OCI-LY7 (cell line): ENCODE measurements around the gene PDYN. TPM values are rescaled to one million over a fixed set of nuclear protein-coding genes. Genes with fewer than 3 reads are reported as not detected.

ENCODE experiments used
- BruUV-seq: library from RNA; stranded (reverse); fragments of 400-500 nt; replicated peaks from 2 replicates; lab custom pipeline; 2021; lab: Mats Ljungman, UMichigan
- CTCF ChIA-PET: fragments of 300-600 bp; sonication (Branson Sonifier 250); formaldehyde crosslinking; loops from one replicate; lab custom pipeline; 2022; ENCODE audit warnings: antibody characterized with exemption; ENCODE audit not compliant: unreplicated experiment; lab: Charles Lee
- POLR2A ChIA-PET: fragments of 300-600 bp; sonication (Branson Sonifier 250); formaldehyde crosslinking; loops from one replicate; lab custom pipeline; 2022; ENCODE audit warnings: antibody characterized with exemption; lab: Charles Lee
- DNase-seq: peaks from one replicate; pipeline ENCODE4 v3.0.0-alpha.2; 2015; ENCODE audit warnings: low spot score
- H2AFZ ChIP-seq: fragments of 200-600 bp; sonication (generic), shearing (Covaris generic); 2 replicates; pipeline ENCODE4 v1.6.1; 2014; ENCODE audit warnings: mild to moderate bottlenecking, antibody characterized with exemption, low read length, moderate library complexity
- H3K27ac ChIP-seq: fragments of 200-600 bp; sonication (generic); 2 replicates; pipeline ENCODE4 v1.5.1; 2014; ENCODE audit warnings: mixed run types, low read depth, mild to moderate bottlenecking, moderate library complexity, low read length, inconsistent platforms; ENCODE audit not compliant: poor library complexity, severe bottlenecking
- H3K36me3 ChIP-seq: fragments of 200-600 bp; sonication (generic); 2 replicates; pipeline ENCODE4 v1.6.1; 2014; ENCODE audit warnings: mild to moderate bottlenecking, antibody characterized with exemption, low read length, moderate library complexity, mixed read lengths; ENCODE audit not compliant: insufficient read depth
- H3K4me1 ChIP-seq: fragments of 200-600 bp; sonication (generic); 2 replicates; pipeline ENCODE4 v1.5.1; 2014; ENCODE audit warnings: mild to moderate bottlenecking, low read length; ENCODE audit not compliant: insufficient read depth, poor library complexity, severe bottlenecking
- H3K4me2 ChIP-seq: fragments of 200-600 bp; sonication (generic); 2 replicates; pipeline ENCODE4 v1.6.1; 2014; ENCODE audit warnings: mild to moderate bottlenecking, low read length
- H3K4me3 ChIP-seq: fragments of 200-600 bp; sonication (generic); 2 replicates; pipeline ENCODE4 v1.5.1; 2014; ENCODE audit warnings: mild to moderate bottlenecking, low read depth, low read length; ENCODE audit not compliant: poor library complexity, severe bottlenecking
- H3K79me2 ChIP-seq: fragments of 200-600 bp; sonication (generic); 2 replicates; pipeline ENCODE4 v1.6.1; 2016; ENCODE audit warnings: low read depth, mild to moderate bottlenecking, low read length, moderate library complexity, mixed read lengths; ENCODE audit not compliant: insufficient read depth
- H3K9me2 ChIP-seq: fragments of 200-600 bp; sonication (generic); 2 replicates; pipeline ENCODE4 v1.6.1; 2016; ENCODE audit warnings: mild to moderate bottlenecking, low read length, mixed read lengths; ENCODE audit not compliant: insufficient read depth
- H3K9me3 ChIP-seq: fragments of 200-600 bp; sonication (generic); 2 replicates; pipeline ENCODE4 v1.6.1; 2014; ENCODE audit warnings: mild to moderate bottlenecking, mixed run types, low read length, mixed read lengths
- H4K20me1 ChIP-seq: fragments of 200-600 bp; sonication (generic); 2 replicates; pipeline ENCODE4 v1.6.1; 2014; ENCODE audit warnings: mild to moderate bottlenecking, antibody characterized with exemption, low read length, moderate library complexity, mixed read lengths; ENCODE audit not compliant: insufficient read depth
- EZH2phosphoT487 ChIP-seq: fragments of 200-600 bp; sonication (generic); IDR thresholded peaks from 2 replicates; pipeline ENCODE4 v1.6.1; 2018; ENCODE audit warnings: low read depth, borderline replicate concordance, mild to moderate bottlenecking, mixed run types, antibody characterized with exemption, low read length, moderate library complexity, mixed read lengths
- intact Hi-C: fragments of 100-400 bp; cut with micrococcal nuclease; formaldehyde crosslinking; loops from one replicate; pipeline ENCODE4 v1.10.0; 2022; ENCODE audit not compliant: unreplicated experiment
- total RNA-seq, 2 experiments: library from RNA; depleted of rRNA in 1 of 2; stranded (reverse); fragments of >200 nt in 1 of 2; shearing (Covaris generic) in 1 of 2; gene quantifications; 2 replicates each; pipeline ENCODE4 v1.2.3, GENCODE V29; 2014 to 2022
- TF ChIP-seq, protein P1 (sequence below): fragments of 200-600 bp; sonication (generic); conservative IDR thresholded peaks from 2 replicates; pipeline ENCODE4 v1.5.1; 2014; ENCODE audit warnings: mild to moderate bottlenecking, antibody characterized with exemption, low read length, moderate library complexity, mixed read lengths

The PDYN gene
- total RNA-seq, 2 experiments from 2014 or later, result not detected

GRCh38 chr20:1987826-1988225 is 6.0 kb downstream of the PDYN start:
- POLR2A ChIA-PET, result no interaction called here
- H3K9me3 ChIP-seq, result no peaks in the 10 kb centered on the region
- intact Hi-C loops, result no loop called here

GRCh38 chr20:1983301-1983700 is 10.6 kb downstream of the PDYN start:
- Histone ChIP-seq H3K27ac (no peak overlapping the region), H3K36me3 (no peaks in the 10 kb centered on the region), H3K4me3 (no peak overlapping the region), H3K4me2 (no peak overlapping the region), H3K79me2 (no peaks in the 10 kb centered on the region), H3K9me2 (no peaks in the 10 kb centered on the region), H3K4me1 (no peaks in the 10 kb centered on the region), H2AFZ (no peak overlapping the region), H4K20me1 (no peaks in the 10 kb centered on the region), H3K9me3 (no peaks in the 10 kb centered on the region)
- no TSS peak for BruUV-seq
- CTCF ChIA-PET, result no interaction called here
- TF ChIP-seq EZH2phosphoT487, result no peak
- TF ChIP-seq, protein P1, sequence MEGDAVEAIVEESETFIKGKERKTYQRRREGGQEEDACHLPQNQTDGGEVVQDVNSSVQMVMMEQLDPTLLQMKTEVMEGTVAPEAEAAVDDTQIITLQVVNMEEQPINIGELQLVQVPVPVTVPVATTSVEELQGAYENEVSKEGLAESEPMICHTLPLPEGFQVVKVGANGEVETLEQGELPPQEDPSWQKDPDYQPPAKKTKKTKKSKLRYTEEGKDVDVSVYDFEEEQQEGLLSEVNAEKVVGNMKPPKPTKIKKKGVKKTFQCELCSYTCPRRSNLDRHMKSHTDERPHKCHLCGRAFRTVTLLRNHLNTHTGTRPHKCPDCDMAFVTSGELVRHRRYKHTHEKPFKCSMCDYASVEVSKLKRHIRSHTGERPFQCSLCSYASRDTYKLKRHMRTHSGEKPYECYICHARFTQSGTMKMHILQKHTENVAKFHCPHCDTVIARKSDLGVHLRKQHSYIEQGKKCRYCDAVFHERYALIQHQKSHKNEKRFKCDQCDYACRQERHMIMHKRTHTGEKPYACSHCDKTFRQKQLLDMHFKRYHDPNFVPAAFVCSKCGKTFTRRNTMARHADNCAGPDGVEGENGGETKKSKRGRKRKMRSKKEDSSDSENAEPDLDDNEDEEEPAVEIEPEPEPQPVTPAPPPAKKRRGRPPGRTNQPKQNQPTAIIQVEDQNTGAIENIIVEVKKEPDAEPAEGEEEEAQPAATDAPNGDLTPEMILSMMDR, result no peak
- intact Hi-C loops, result no loop called here
- DNase-seq, result no peak
- POLR2A ChIA-PET, result no interaction called here

More at GRCh38 chr20:1987826-1988225, 6.0 kb downstream of the PDYN start:
- Histone ChIP-seq H3K4me1 (no peaks in the 10 kb centered on the region), H3K36me3 (no peaks in the 10 kb centered on the region), H3K27ac (no peak overlapping the region), H3K4me3 (no peak overlapping the region), H3K4me2 (no peak overlapping the region), H3K9me2 (no peaks in the 10 kb centered on the region), H4K20me1 (no peaks in the 10 kb centered on the region), H3K79me2 (no peaks in the 10 kb centered on the region), H2AFZ (no peak overlapping the region)
- CTCF ChIA-PET, result no interaction called here
- DNase-seq, result no peak
- no peak for TF ChIP-seq EZH2phosphoT487
- TF ChIP-seq, protein P1, result no peak
- BruUV-seq, result no TSS peak

- H3K79me2 ChIP-seq, result no peaks in the 10 kb centered on the region
Measured at GRCh38 chr20:1982686-1983085, 11.2 kb downstream of the PDYN start.

More at GRCh38 chr20:1982686-1983085, 11.2 kb downstream of the PDYN start:
- H2AFZ ChIP-seq, result no peak overlapping the region
- H3K27ac ChIP-seq, result no peak overlapping the region
- no peak for TF ChIP-seq EZH2phosphoT487
- TF ChIP-seq, protein P1, result no peak
- no peak overlapping the region for H3K4me2 ChIP-seq
- no peaks in the 10 kb centered on the region for H3K4me1 ChIP-seq
- ChIA-PET POLR2A (no interaction called here), CTCF (no interaction called here)
- no peaks in the 10 kb centered on the region for H3K9me3 ChIP-seq
- no peak overlapping the region for H3K4me3 ChIP-seq
- BruUV-seq, result no TSS peak
- H3K36me3 ChIP-seq, result no peaks in the 10 kb centered on the region
- H3K9me2 ChIP-seq, result no peaks in the 10 kb centered on the region
- intact Hi-C loops, result no loop called here
- DNase-seq, result no peak
- no peaks in the 10 kb centered on the region for H4K20me1 ChIP-seq
